ENCODE data around the gene MYOM3. TPM values are rescaled to one million over a fixed set of nuclear protein-coding genes. Genes with fewer than 3 reads are reported as not detected.

MYOM3 gene
- total RNA-seq, 2 donors from 2014 or later, result 0.11 to 0.15 TPM

- no peaks in the 10 kb centered on the region for H3K9me3 ChIP-seq (ENCODE audit: control insufficient read depth, low read length)
- H3K27me3 ChIP-seq (ENCODE audit: control insufficient read depth, insufficient read depth, low read length, poor library complexity, severe bottlenecking), result no peaks in the 10 kb centered on the region
- H3K36me3 ChIP-seq (ENCODE audit: control insufficient read depth, insufficient read depth, low read length), result peaks cover 6% of the 10 kb centered on the region
- Mint-ChIP-seq H3K36me3 (ENCODE audit: low read depth) (peaks cover 8% of the 10 kb centered on the region), H3K27ac (peak overlapping the region; percentile 93), H3K9me3 (no peaks in the 10 kb centered on the region), H3K4me1 (peaks cover 40% of the 10 kb centered on the region), H3K4me3 (peak overlapping the region; percentile 57), H3K27me3 (ENCODE audit: insufficient read depth) (no peaks in the 10 kb centered on the region)
- peak overlapping the region; percentile 80 for H3K9ac ChIP-seq (ENCODE audit: extremely low read depth, low read length, poor library complexity, severe bottlenecking)
- peak overlapping the region; percentile 45 for H3K27ac ChIP-seq (ENCODE audit: low read depth, low read length)
- 22 to 40% methylated on average over 16 to 36 of the region's 36 CpGs for WGBS, 2 experiments (ENCODE audit: insufficient coverage in 1 of 2, insufficient read length in 1 of 2)
- peak; percentile 100 for DNase-seq
- peak overlapping the region; percentile 76 for H3K4me3 ChIP-seq (ENCODE audit: low read length)
- H3K4me1 ChIP-seq (ENCODE audit: control insufficient read depth, insufficient read depth, low read length), result no peaks in the 10 kb centered on the region
- TF ChIP-seq CTCF (conservative IDR thresholded peaks at IDR 0.05), result peak; percentile 84
These were observed 38.6 kb upstream of the MYOM3 start for GRCh38 chr1:24150234-24151174.

- no peaks in the 10 kb centered on the region for H3K9me3 Mint-ChIP-seq
- peak overlapping the region; percentile 57 for H3K4me3 Mint-ChIP-seq
- no peak overlapping the region for H3K27ac Mint-ChIP-seq
- no peak for TF ChIP-seq CTCF (conservative IDR thresholded peaks at IDR 0.05)
- H3K36me3 Mint-ChIP-seq (ENCODE audit: low read depth), result peaks cover 4% of the 10 kb centered on the region
- 93 to 100% methylated on average over 3 to 5 of the region's 5 CpGs for WGBS, 2 experiments (ENCODE audit: insufficient coverage in 1 of 2, insufficient read length in 1 of 2)
- H3K4me1 ChIP-seq (ENCODE audit: control insufficient read depth, insufficient read depth, low read length), result no peaks in the 10 kb centered on the region
- H3K27ac ChIP-seq (ENCODE audit: low read depth, low read length), result no peak overlapping the region
- H3K27me3 ChIP-seq (ENCODE audit: control insufficient read depth, insufficient read depth, low read length, poor library complexity, severe bottlenecking), result no peaks in the 10 kb centered on the region
- peak overlapping the region; percentile 76 for H3K4me3 ChIP-seq (ENCODE audit: low read length)
- H3K27me3 Mint-ChIP-seq (ENCODE audit: insufficient read depth), result no peaks in the 10 kb centered on the region
- H3K9me3 ChIP-seq (ENCODE audit: control insufficient read depth, low read length), result no peaks in the 10 kb centered on the region
- H3K4me1 Mint-ChIP-seq, result peaks cover 36% of the 10 kb centered on the region
- no peak for DNase-seq
- H3K36me3 ChIP-seq (ENCODE audit: control insufficient read depth, insufficient read depth, low read length), result peaks cover under 1% of the 10 kb centered on the region
- no peak overlapping the region for H3K9ac ChIP-seq (ENCODE audit: extremely low read depth, low read length, poor library complexity, severe bottlenecking)
These were observed 37.9 kb upstream of the MYOM3 start for GRCh38 chr1:24149866-24150233.

GRCh38 chr1:24147816-24148215, 35.9 kb upstream of the MYOM3 start:
- no peak for DNase-seq
- Histone ChIP-seq H3K9ac (ENCODE audit: extremely low read depth, low read length, poor library complexity, severe bottlenecking) (no peak overlapping the region), H3K4me1 (ENCODE audit: control insufficient read depth, insufficient read depth, low read length) (peaks cover 4% of the 10 kb centered on the region), H3K9me3 (ENCODE audit: control insufficient read depth, low read length) (no peaks in the 10 kb centered on the region), H3K36me3 (ENCODE audit: control insufficient read depth, insufficient read depth, low read length) (no peaks in the 10 kb centered on the region), H3K4me3 (ENCODE audit: low read length) (no peak overlapping the region), H3K27ac (ENCODE audit: low read depth, low read length) (no peak overlapping the region), H3K27me3 (ENCODE audit: control insufficient read depth, insufficient read depth, low read length, poor library complexity, severe bottlenecking) (no peaks in the 10 kb centered on the region)
- H3K36me3 Mint-ChIP-seq (ENCODE audit: low read depth), result no peaks in the 10 kb centered on the region
- 80 to 100% methylated on average over 1 to 6 of the region's 6 CpGs for WGBS, 2 experiments (ENCODE audit: insufficient coverage in 1 of 2, insufficient read length in 1 of 2)
- no peak overlapping the region for H3K27ac Mint-ChIP-seq
- H3K9me3 Mint-ChIP-seq, result no peaks in the 10 kb centered on the region
- no peak overlapping the region for H3K4me3 Mint-ChIP-seq
- no peaks in the 10 kb centered on the region for H3K27me3 Mint-ChIP-seq (ENCODE audit: insufficient read depth)
- peaks cover 41% of the 10 kb centered on the region for H3K4me1 Mint-ChIP-seq
- TF ChIP-seq CTCF (conservative IDR thresholded peaks at IDR 0.05), result no peak

All from endodermal cell (in vitro differentiated cells).